ENCODE results near the gene CXCR3.
A peak's percentile ranks its signal among the peaks of the same experiment; 100 is the strongest.

The CXCR3 gene

GRCh38 chrX:71661919-71662318 is 43.6 kb upstream of the CXCR3 start:
- no peak overlapping the region for H3K27ac ChIP-seq
- TF ChIP-seq ZFX (IDR thresholded peaks at IDR 0.05; ENCODE audit: borderline replicate concordance) (no peak), CTCF (IDR thresholded peaks at IDR 0.05) (no peak)

GRCh38 chrX:71660562-71661416 is 42.5 kb upstream of the CXCR3 start:
- H3K27ac ChIP-seq, result no peak overlapping the region
- no peak for TF ChIP-seq ZFX (IDR thresholded peaks at IDR 0.05; ENCODE audit: borderline replicate concordance)
- TF ChIP-seq CTCF (IDR thresholded peaks at IDR 0.05), result no peak

GRCh38 chrX:71659959-71660358 is 41.6 kb upstream of the CXCR3 start:
- H3K27ac ChIP-seq, result no peak overlapping the region
- TF ChIP-seq ZFX (IDR thresholded peaks at IDR 0.05; ENCODE audit: borderline replicate concordance) (no peak), CTCF (IDR thresholded peaks at IDR 0.05) (no peak)

- TF ChIP-seq CTCF (IDR thresholded peaks at IDR 0.05), result no peak
- TF ChIP-seq ZFX (IDR thresholded peaks at IDR 0.05; ENCODE audit: borderline replicate concordance), result no peak
- no peak overlapping the region for H3K27ac ChIP-seq
These were observed 41.0 kb upstream of the CXCR3 start for GRCh38 chrX:71659342-71659741.

- TF ChIP-seq CTCF (IDR thresholded peaks at IDR 0.05), result no peak
- TF ChIP-seq ZFX (IDR thresholded peaks at IDR 0.05; ENCODE audit: borderline replicate concordance), result no peak
- no peak overlapping the region for H3K27ac ChIP-seq
These were observed 39.0 kb upstream of the CXCR3 start for GRCh38 chrX:71657267-71657666.

- TF ChIP-seq ZFX (IDR thresholded peaks at IDR 0.05; ENCODE audit: borderline replicate concordance) (no peak), CTCF (IDR thresholded peaks at IDR 0.05) (no peak)
- no peak overlapping the region for H3K27ac ChIP-seq
These were observed 35.0 kb upstream of the CXCR3 start for GRCh38 chrX:71653344-71653743.

- TF ChIP-seq ZFX (IDR thresholded peaks at IDR 0.05; ENCODE audit: borderline replicate concordance) (no peak), CTCF (IDR thresholded peaks at IDR 0.05) (peak; percentile 68)
- no peak overlapping the region for H3K27ac ChIP-seq
These were observed 34.1 kb upstream of the CXCR3 start for GRCh38 chrX:71652405-71652804.
